Measurements from ENCODE around the gene STAC3. TPM values are rescaled to one million over a fixed set of nuclear protein-coding genes. Genes with fewer than 3 reads are reported as not detected.
"Not testable (repeated sequence)": the region's sequence is repeated elsewhere in the genome, so short reads cannot be mapped to it uniquely, and the experiment has no call there.

STAC3 gene
- total and polyA plus RNA-seq, 4 donors = 0.19 to 1.3 (median 0.96) TPM

GRCh38 chr12:57276233-57276632, 25.2 kb upstream of the STAC3 start:
- not testable (repeated sequence) for H3K4me1 ChIP-seq (ENCODE audit: control insufficient read depth in 4 of 4, insufficient read depth in 4 of 4, low read length in 3 of 4); H3K4me3 ChIP-seq (ENCODE audit: low read depth in 1 of 3, low read length in 3 of 3); H3K9me3 ChIP-seq (ENCODE audit: control insufficient read depth in 4 of 4, low read length in 3 of 4); DNase-seq (ENCODE audit: low spot score); H3K27ac ChIP-seq (ENCODE audit: low read depth in 1 of 2, low read length in 2 of 2); H3K9ac ChIP-seq (ENCODE audit: low read depth in 1 of 2, low read length in 2 of 2); H3K27me3 ChIP-seq (ENCODE audit: control insufficient read depth in 4 of 4, insufficient read depth in 4 of 4, low read length in 3 of 4)
- peaks cover 4 to 41% (median 39%) of the 10 kb centered on the region in 4 donors for H3K36me3 ChIP-seq (ENCODE audit: control insufficient read depth in 4 of 4, insufficient read depth in 3 of 4, low read depth in 1 of 4, low read length in 3 of 4)
- WGBS = 93% methylated on average over 6 of the region's 6 CpGs

- no peak overlapping the region for H3K4me3 ChIP-seq (ENCODE audit: low read depth in 1 of 3, low read length in 3 of 3)
- DNase-seq (ENCODE audit: low spot score) = no peak
- H3K27me3 ChIP-seq (ENCODE audit: control insufficient read depth in 4 of 4, insufficient read depth in 4 of 4, low read length in 3 of 4) = no peaks in the 10 kb centered on the region
- H3K9me3 ChIP-seq (ENCODE audit: control insufficient read depth in 4 of 4, low read length in 3 of 4) = no peaks in the 10 kb centered on the region
- peaks cover 14 to 44% (median 41%) of the 10 kb centered on the region in 4 donors for H3K36me3 ChIP-seq (ENCODE audit: control insufficient read depth in 4 of 4, insufficient read depth in 3 of 4, low read depth in 1 of 4, low read length in 3 of 4)
- H3K4me1 ChIP-seq (ENCODE audit: control insufficient read depth in 4 of 4, insufficient read depth in 4 of 4, low read length in 3 of 4) = peaks cover 0 to 1% (median 0%) of the 10 kb centered on the region in 4 donors
- no peak for TF ChIP-seq JUND (IDR thresholded peaks at IDR 0.05)
- TF ChIP-seq RXRA (IDR thresholded peaks at IDR 0.05) = no peak
- no peak for TF ChIP-seq CTCF (IDR thresholded peaks at IDR 0.05; ENCODE audit: low read depth, low read length, missing input control)
- TF ChIP-seq RAD21 (IDR thresholded peaks at IDR 0.05) = no peak
- H3K9ac ChIP-seq (ENCODE audit: low read depth in 1 of 2, low read length in 2 of 2) = no peak overlapping the region
- no peak overlapping the region for H3K27ac ChIP-seq (ENCODE audit: low read depth in 1 of 2, low read length in 2 of 2)
Measured at GRCh38 chr12:57273516-57273915, 22.5 kb upstream of the STAC3 start.

- Histone ChIP-seq H3K4me1 (ENCODE audit: control insufficient read depth in 4 of 4, insufficient read depth in 4 of 4, low read length in 3 of 4) (peaks cover 0 to 1% (median 0%) of the 10 kb centered on the region in 4 donors), H3K4me3 (ENCODE audit: low read depth in 1 of 3, low read length in 3 of 3) (no peak overlapping the region), H3K9ac (ENCODE audit: low read depth in 1 of 2, low read length in 2 of 2) (no peak overlapping the region), H3K36me3 (ENCODE audit: control insufficient read depth in 4 of 4, insufficient read depth in 3 of 4, low read depth in 1 of 4, low read length in 3 of 4) (peaks cover 14 to 50% (median 42%) of the 10 kb centered on the region in 4 donors), H3K27me3 (ENCODE audit: control insufficient read depth in 4 of 4, insufficient read depth in 4 of 4, low read length in 3 of 4) (no peaks in the 10 kb centered on the region), H3K27ac (ENCODE audit: low read depth in 1 of 2, low read length in 2 of 2) (no peak overlapping the region), H3K9me3 (ENCODE audit: control insufficient read depth in 4 of 4, low read length in 3 of 4) (no peaks in the 10 kb centered on the region)
- DNase-seq (ENCODE audit: low spot score) = no peak
- TF ChIP-seq NR2F2 (IDR thresholded peaks at IDR 0.05) = peak; percentile 19
- TF ChIP-seq ZBTB33 (IDR thresholded peaks at IDR 0.05) = no peak
- WGBS = 81% methylated on average over 7 of the region's 7 CpGs
Measured at GRCh38 chr12:57272337-57273151, 21.6 kb upstream of the STAC3 start.

- WGBS = 90% methylated on average over 1 of the region's 1 CpG
- Histone ChIP-seq H3K9me3 (ENCODE audit: control insufficient read depth in 4 of 4, low read length in 3 of 4) (no peaks in the 10 kb centered on the region), H3K27me3 (ENCODE audit: control insufficient read depth in 4 of 4, insufficient read depth in 4 of 4, low read length in 3 of 4) (no peaks in the 10 kb centered on the region), H3K27ac (ENCODE audit: low read depth in 1 of 2, low read length in 2 of 2) (no peak overlapping the region), H3K9ac (ENCODE audit: low read depth in 1 of 2, low read length in 2 of 2) (no peak overlapping the region), H3K36me3 (ENCODE audit: control insufficient read depth in 4 of 4, insufficient read depth in 3 of 4, low read depth in 1 of 4, low read length in 3 of 4) (peaks cover 14 to 59% (median 49%) of the 10 kb centered on the region in 4 donors), H3K4me3 (ENCODE audit: low read depth in 1 of 3, low read length in 3 of 3) (no peak overlapping the region), H3K4me1 (ENCODE audit: control insufficient read depth in 4 of 4, insufficient read depth in 4 of 4, low read length in 3 of 4) (peaks cover 0 to 1% (median 0%) of the 10 kb centered on the region in 4 donors)
- no peak for DNase-seq (ENCODE audit: low spot score)
- no peak for TF ChIP-seq FOXA2 (IDR thresholded peaks at IDR 0.05)
- TF ChIP-seq RXRA (IDR thresholded peaks at IDR 0.05) = no peak
- TF ChIP-seq FOXA1 (IDR thresholded peaks at IDR 0.05) = no peak
- TF ChIP-seq HNF4G (IDR thresholded peaks at IDR 0.05) = no peak
Measured at GRCh38 chr12:57270966-57271470, 20.0 kb upstream of the STAC3 start.
